ENCODE measurements around the gene BPIFB4. TPM values are rescaled to one million over a fixed set of nuclear protein-coding genes. Genes with fewer than 3 reads are reported as not detected.
"Not testable (repeated sequence)": the region's sequence is repeated elsewhere in the genome, so short reads cannot be mapped to it uniquely, and the experiment has no call there.

Gene BPIFB4
- total RNA-seq, 1 experiment from 2014 or later, result not detected

DNA sequence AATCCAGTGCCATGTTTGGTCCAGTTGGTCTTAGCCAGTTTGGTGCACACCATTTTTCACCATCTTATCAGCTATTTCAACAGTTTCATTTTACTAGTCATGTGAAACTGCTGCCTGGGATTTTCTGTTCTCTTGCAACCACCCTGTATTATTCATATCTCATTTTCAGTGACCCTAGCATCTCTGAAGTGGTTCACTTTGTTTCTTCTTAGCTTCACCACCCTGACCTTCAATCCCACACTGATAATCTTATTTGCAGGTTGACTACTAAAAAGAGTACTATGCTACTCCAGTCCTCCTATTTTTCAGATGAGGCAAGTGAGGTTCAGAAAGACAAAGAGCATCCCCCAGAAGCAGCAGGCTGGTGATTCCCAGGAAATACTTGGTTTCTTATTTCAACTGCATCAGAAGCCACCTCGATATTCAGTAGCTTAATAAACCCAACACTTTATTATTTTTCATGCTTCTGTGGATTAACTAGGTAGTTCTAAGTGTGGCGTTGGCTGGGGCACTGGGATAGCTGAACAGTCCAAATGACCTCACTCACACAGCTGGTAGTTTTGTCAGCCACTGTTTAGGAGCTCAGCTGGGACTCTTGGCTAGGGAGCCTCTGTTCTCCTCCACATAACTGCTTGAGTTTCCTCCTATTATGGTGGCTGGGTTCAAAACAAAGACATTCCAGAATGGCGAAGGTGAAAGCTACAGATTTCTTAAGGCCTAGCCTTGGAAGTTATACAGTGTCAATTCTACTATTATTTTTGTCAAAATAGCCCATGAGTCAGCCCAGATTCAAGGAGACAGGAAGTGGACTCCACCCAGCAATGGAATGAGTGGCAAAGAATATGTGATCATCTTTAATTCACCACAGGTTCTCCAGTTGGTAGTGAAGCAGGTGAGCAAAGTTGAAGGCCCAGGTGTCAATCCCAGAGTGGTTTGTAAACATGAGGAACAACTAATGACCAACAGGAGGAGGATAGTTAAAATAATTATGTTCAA is 40.6 kb downstream of the BPIFB4 start:
- in situ Hi-C loops (cut with HindIII; ENCODE audit: low pct_unique_long_range_greater_than_20kb, low sequenced_read_pairs), result no loop called here
- no TSS peak for BruUV-seq (replicated peaks)

DNA sequence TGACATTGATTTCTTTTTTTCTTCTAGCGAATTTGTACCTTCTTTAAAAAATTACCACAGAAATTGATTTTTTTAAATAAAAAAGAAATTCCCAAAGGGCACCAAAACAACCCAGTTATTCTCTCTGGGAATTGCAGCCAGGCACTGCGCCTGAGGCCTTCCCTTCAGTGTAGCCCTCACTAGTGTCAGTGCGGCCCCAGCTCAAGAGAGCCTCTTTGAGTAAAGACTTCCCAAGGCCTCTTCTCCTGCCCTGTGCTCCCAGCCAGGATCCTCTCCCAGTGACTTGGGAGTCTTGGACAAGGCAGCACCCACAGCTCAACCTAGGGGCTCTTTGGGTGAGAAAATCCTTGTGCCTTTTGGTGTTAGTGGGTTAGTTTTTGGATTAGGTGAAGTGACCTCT is 41.5 kb downstream of the BPIFB4 start:
- H3K9me3 ChIP-seq (ENCODE audit: control insufficient read depth, insufficient read depth, low read depth, low read length), result no peaks in the 10 kb centered on the region
- no peaks in the 10 kb centered on the region for H3K36me3 ChIP-seq (ENCODE audit: control insufficient read depth, insufficient read depth, low read length)
- POLR2A ChIA-PET, result no interaction called here
- in situ Hi-C loops (cut with HindIII; ENCODE audit: low pct_unique_long_range_greater_than_20kb, low sequenced_read_pairs), result no loop called here
- ATAC-seq (no peak), DNase-seq (ENCODE audit: low read depth, low spot score) (no peak)
- no peaks in the 10 kb centered on the region for H3K27me3 ChIP-seq (ENCODE audit: control insufficient read depth, insufficient read depth, low read length)
- no peaks in the 10 kb centered on the region for H3K4me1 ChIP-seq (ENCODE audit: control insufficient read depth, insufficient read depth, low read length)
- no peak overlapping the region for H3K4me3 ChIP-seq (ENCODE audit: low read depth in 2 of 2, low read length in 2 of 2)
- no TSS peak for BruUV-seq (replicated peaks)
- intact Hi-C loops (cut with micrococcal nuclease; ENCODE audit: unreplicated experiment), result no loop called here
- TF ChIP-seq, protein P1, sequence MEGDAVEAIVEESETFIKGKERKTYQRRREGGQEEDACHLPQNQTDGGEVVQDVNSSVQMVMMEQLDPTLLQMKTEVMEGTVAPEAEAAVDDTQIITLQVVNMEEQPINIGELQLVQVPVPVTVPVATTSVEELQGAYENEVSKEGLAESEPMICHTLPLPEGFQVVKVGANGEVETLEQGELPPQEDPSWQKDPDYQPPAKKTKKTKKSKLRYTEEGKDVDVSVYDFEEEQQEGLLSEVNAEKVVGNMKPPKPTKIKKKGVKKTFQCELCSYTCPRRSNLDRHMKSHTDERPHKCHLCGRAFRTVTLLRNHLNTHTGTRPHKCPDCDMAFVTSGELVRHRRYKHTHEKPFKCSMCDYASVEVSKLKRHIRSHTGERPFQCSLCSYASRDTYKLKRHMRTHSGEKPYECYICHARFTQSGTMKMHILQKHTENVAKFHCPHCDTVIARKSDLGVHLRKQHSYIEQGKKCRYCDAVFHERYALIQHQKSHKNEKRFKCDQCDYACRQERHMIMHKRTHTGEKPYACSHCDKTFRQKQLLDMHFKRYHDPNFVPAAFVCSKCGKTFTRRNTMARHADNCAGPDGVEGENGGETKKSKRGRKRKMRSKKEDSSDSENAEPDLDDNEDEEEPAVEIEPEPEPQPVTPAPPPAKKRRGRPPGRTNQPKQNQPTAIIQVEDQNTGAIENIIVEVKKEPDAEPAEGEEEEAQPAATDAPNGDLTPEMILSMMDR (IDR thresholded peaks at IDR 0.05), result no peak
- TF ChIP-seq SIN3A (IDR thresholded peaks at IDR 0.05; ENCODE audit: borderline replicate concordance, insufficient read depth, low read depth, low read length) (no peak), TCF7L2 (IDR thresholded peaks at IDR 0.05; ENCODE audit: low read depth, low read length) (no peak)
- H3K27ac ChIP-seq (ENCODE audit: low read length), result no peak overlapping the region
- CTCF ChIA-PET, result interaction anchor here (0.5 kb wide), 1 partner anchor 1564 kb away, joined by 6 read pairs; no protein-coding TSS in a partner anchor

More for the DNA sequence above, 40.6 kb downstream of the BPIFB4 start:
- DNase-seq (ENCODE audit: low read depth, low spot score) (no peak), ATAC-seq (no peak)
- ChIA-PET POLR2A (no interaction called here), CTCF (no interaction called here)
- Histone ChIP-seq H3K9me3 (ENCODE audit: control insufficient read depth, insufficient read depth, low read depth, low read length) (no peaks in the 10 kb centered on the region), H3K4me1 (ENCODE audit: control insufficient read depth, insufficient read depth, low read length) (no peaks in the 10 kb centered on the region), H3K36me3 (ENCODE audit: control insufficient read depth, insufficient read depth, low read length) (no peaks in the 10 kb centered on the region), H3K27me3 (ENCODE audit: control insufficient read depth, insufficient read depth, low read length) (no peaks in the 10 kb centered on the region), H3K4me3 (ENCODE audit: low read depth in 2 of 2, low read length in 2 of 2) (no peak overlapping the region), H3K27ac (ENCODE audit: low read length) (no peak overlapping the region)
- no peak for TF ChIP-seq SIN3A (IDR thresholded peaks at IDR 0.05; ENCODE audit: borderline replicate concordance, insufficient read depth, low read depth, low read length)
- intact Hi-C loops (cut with micrococcal nuclease; ENCODE audit: unreplicated experiment), result no loop called here

DNA sequence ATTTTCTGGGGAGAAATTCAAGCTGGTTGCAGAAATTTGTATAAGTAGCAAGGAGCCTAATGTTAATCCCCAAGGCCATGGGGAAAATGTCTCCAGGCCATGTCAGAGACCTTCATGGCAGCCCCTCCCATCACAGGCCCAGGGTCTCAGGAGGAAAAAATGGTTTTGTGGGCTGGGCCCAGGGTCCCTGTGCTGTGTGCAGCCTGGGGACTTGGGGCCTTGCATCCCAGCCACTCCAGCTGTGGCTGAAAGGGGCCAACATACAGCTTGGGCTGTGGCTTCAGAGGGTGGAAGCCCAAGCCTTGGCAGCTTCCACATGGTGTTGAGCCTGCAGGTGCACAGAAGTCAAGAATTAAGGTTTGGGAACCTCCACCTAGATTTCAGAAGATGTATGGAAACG is 42.9 kb downstream of the BPIFB4 start:
- CTCF ChIA-PET; BruUV-seq (replicated peaks); POLR2A ChIA-PET: not testable (repeated sequence)

DNA sequence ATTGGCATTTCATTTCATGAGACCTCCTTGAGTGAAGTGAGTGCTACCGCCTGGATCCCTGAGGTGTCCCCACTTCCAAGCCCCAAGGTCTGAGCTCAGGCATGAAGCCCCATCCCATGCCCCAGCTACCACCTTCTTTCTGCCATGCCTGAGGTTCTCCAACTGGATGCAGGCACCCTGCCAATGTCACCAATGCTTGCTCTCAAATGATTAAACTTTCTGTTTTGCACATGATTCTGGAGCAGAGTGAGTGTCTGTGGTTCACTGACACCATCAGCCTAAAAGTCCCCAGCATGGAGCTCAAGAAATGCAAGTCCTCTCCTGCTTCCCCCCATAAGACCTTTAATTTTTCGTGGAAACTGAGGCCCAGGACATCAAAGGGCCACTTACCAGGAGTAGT is 44.8 kb downstream of the BPIFB4 start:
- no TSS peak for BruUV-seq (replicated peaks)
- Histone ChIP-seq H3K4me3 (ENCODE audit: low read depth in 2 of 2, low read length in 2 of 2) (no peak overlapping the region), H3K36me3 (ENCODE audit: control insufficient read depth, insufficient read depth, low read length) (no peaks in the 10 kb centered on the region), H3K4me1 (ENCODE audit: control insufficient read depth, insufficient read depth, low read length) (no peaks in the 10 kb centered on the region), H3K9me3 (ENCODE audit: control insufficient read depth, insufficient read depth, low read depth, low read length) (no peaks in the 10 kb centered on the region), H3K27me3 (ENCODE audit: control insufficient read depth, insufficient read depth, low read length) (no peaks in the 10 kb centered on the region; the same call in 1 of the 2 replicates), H3K27ac (ENCODE audit: low read length) (no peak overlapping the region)
- TF ChIP-seq, protein P2, sequence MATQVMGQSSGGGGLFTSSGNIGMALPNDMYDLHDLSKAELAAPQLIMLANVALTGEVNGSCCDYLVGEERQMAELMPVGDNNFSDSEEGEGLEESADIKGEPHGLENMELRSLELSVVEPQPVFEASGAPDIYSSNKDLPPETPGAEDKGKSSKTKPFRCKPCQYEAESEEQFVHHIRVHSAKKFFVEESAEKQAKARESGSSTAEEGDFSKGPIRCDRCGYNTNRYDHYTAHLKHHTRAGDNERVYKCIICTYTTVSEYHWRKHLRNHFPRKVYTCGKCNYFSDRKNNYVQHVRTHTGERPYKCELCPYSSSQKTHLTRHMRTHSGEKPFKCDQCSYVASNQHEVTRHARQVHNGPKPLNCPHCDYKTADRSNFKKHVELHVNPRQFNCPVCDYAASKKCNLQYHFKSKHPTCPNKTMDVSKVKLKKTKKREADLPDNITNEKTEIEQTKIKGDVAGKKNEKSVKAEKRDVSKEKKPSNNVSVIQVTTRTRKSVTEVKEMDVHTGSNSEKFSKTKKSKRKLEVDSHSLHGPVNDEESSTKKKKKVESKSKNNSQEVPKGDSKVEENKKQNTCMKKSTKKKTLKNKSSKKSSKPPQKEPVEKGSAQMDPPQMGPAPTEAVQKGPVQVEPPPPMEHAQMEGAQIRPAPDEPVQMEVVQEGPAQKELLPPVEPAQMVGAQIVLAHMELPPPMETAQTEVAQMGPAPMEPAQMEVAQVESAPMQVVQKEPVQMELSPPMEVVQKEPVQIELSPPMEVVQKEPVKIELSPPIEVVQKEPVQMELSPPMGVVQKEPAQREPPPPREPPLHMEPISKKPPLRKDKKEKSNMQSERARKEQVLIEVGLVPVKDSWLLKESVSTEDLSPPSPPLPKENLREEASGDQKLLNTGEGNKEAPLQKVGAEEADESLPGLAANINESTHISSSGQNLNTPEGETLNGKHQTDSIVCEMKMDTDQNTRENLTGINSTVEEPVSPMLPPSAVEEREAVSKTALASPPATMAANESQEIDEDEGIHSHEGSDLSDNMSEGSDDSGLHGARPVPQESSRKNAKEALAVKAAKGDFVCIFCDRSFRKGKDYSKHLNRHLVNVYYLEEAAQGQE (IDR thresholded peaks at IDR 0.05; ENCODE audit: insufficient read depth in 1 of 2, low read depth in 2 of 2, low read length in 1 of 2), result no peak
- TF ChIP-seq TCF7L2 (IDR thresholded peaks at IDR 0.05; ENCODE audit: low read depth, low read length) (no peak), POLR2AphosphoS5 (IDR thresholded peaks at IDR 0.05; ENCODE audit: low read depth, low read length) (no peak)
- DNase-seq (ENCODE audit: low read depth, low spot score), result no peak
- intact Hi-C loops (cut with micrococcal nuclease; ENCODE audit: unreplicated experiment), result no loop called here
- CTCF ChIA-PET, result no interaction called here
- no peak for ATAC-seq
- POLR2A ChIA-PET, result no interaction called here
- in situ Hi-C loops (cut with HindIII; ENCODE audit: low pct_unique_long_range_greater_than_20kb, low sequenced_read_pairs), result no loop called here

More for the DNA sequence above, 42.9 kb downstream of the BPIFB4 start:
- intact Hi-C loops (cut with micrococcal nuclease; ENCODE audit: unreplicated experiment); H3K36me3 ChIP-seq (ENCODE audit: control insufficient read depth, insufficient read depth, low read length); H3K4me1 ChIP-seq (ENCODE audit: control insufficient read depth, insufficient read depth, low read length); in situ Hi-C loops (cut with HindIII; ENCODE audit: low pct_unique_long_range_greater_than_20kb, low sequenced_read_pairs); H3K9me3 ChIP-seq (ENCODE audit: control insufficient read depth, insufficient read depth, low read depth, low read length); H3K27me3 ChIP-seq (ENCODE audit: control insufficient read depth, insufficient read depth, low read length); ATAC-seq; DNase-seq (ENCODE audit: low read depth, low spot score); H3K27ac ChIP-seq (ENCODE audit: low read length); H3K4me3 ChIP-seq (ENCODE audit: low read depth in 2 of 2, low read length in 2 of 2): not testable (repeated sequence)
